K562 (cell line): ENCODE results near the gene ABHD14A. TPM values are rescaled to one million over a fixed set of nuclear protein-coding genes. Genes with fewer than 3 reads are reported as not detected.
A peak's percentile ranks its signal among the peaks of the same experiment; 100 is the strongest.

Source experiments
- BACH1 ChIP-seq: fragments of 200-800 bp; sonication (Bioruptor generic); IDR thresholded peaks from 2 replicates; pipeline ENCODE4 v1.6.1; 2016; ENCODE audit warnings: missing genetic modification characterization, missing compliant biosample characterization
- CBX1 ChIP-seq: sonication (generic); IDR thresholded peaks from 2 replicates; pipeline ENCODE4 v1.6.1; 2016; ENCODE audit warnings: antibody characterized with exemption, low read depth, mild to moderate bottlenecking
- CBX5 ChIP-seq: IDR thresholded peaks from 2 replicates; pipeline ENCODE4 v1.6.1; 2014; ENCODE audit warnings: low read depth, borderline replicate concordance
- CTBP1 ChIP-seq: fragments of 450-650 bp; IDR thresholded peaks from 2 replicates; pipeline ENCODE4 v1.6.1; 2016; ENCODE audit warnings: borderline replicate concordance
- DNMT1 ChIP-seq: fragments of 450-650 bp; IDR thresholded peaks from 2 replicates; pipeline ENCODE4 v1.6.1; 2016; ENCODE audit warnings: antibody characterized with exemption, mild to moderate bottlenecking
- GABPB2 ChIP-seq: fragments of 250-450 bp; sonication (Bioruptor Pico); conservative IDR thresholded peaks from 2 replicates; pipeline ENCODE4 v1.5.1; 2021; ENCODE audit warnings: mild to moderate bottlenecking
- GTF2F1 ChIP-seq: IDR thresholded peaks from 2 replicates; pipeline ENCODE4 v1.6.1; 2011; ENCODE audit warnings: low read depth, low read length, improper control_type of control experiment
- HMGN3 ChIP-seq: IDR thresholded peaks from 2 replicates; pipeline ENCODE4 v1.6.1; 2011; ENCODE audit warnings: borderline replicate concordance, low read depth, mild to moderate bottlenecking, mixed read lengths, low read length; ENCODE audit not compliant: insufficient read length; ENCODE audit errors: extremely low read depth
- HNRNPH1 ChIP-seq: fragments of 200-400 bp; formaldehyde crosslinking; optimal IDR thresholded peaks from 2 replicates; pipeline ENCODE3; 2017; ENCODE audit warnings: low read depth, mild to moderate bottlenecking, low read length, moderate library complexity
- JUNB ChIP-seq: fragments of 450-650 bp; formaldehyde crosslinking; conservative IDR thresholded peaks from 2 replicates; pipeline ENCODE4 v1.4.0; 2020; ENCODE audit warnings: mild to moderate bottlenecking
- KDM2B ChIP-seq: fragments of 250-450 bp; sonication (Bioruptor Pico); IDR thresholded peaks from 2 replicates; pipeline ENCODE4 v1.8.0; 2021; ENCODE audit warnings: mild to moderate bottlenecking, moderate library complexity
- KLF6 ChIP-seq: fragments of 250-450 bp; sonication (Bioruptor Pico); IDR thresholded peaks from 2 replicates; pipeline ENCODE4 v1.4.0; 2020; ENCODE audit warnings: mild to moderate bottlenecking, moderate library complexity, borderline replicate concordance
- LEF1 ChIP-seq: fragments of 450-650 bp; IDR thresholded peaks from 2 replicates; pipeline ENCODE4 v1.6.1; 2016; ENCODE audit warnings: mild to moderate bottlenecking
- MCM3 ChIP-seq: fragments of 450-650 bp; IDR thresholded peaks from 2 replicates; pipeline ENCODE4 v1.6.1; 2016
- MIER1 ChIP-seq: fragments of 450-650 bp; IDR thresholded peaks from 2 replicates; pipeline ENCODE4 v1.6.1; 2016; ENCODE audit warnings: antibody characterized with exemption, mild to moderate bottlenecking, low read depth
- NONO ChIP-seq, 2 experiments: fragments of 200-400 bp in 1 of 2; fragments of 450-650 bp in 1 of 2; formaldehyde crosslinking in 1 of 2; IDR thresholded peaks; 2 replicates each; pipeline ENCODE4 v1.6.1; 2017; ENCODE audit warnings: low read depth in 2 of 2, mild to moderate bottlenecking in 2 of 2, moderate library complexity in 2 of 2, low read length in 1 of 2
- RUNX1 ChIP-seq: sonication (generic); IDR thresholded peaks from 2 replicates; pipeline ENCODE4 v1.6.1; 2016; ENCODE audit warnings: antibody characterized with exemption, low read depth
- ZNF134 ChIP-seq: fragments of 250-450 bp; sonication (Bioruptor Pico); conservative IDR thresholded peaks from 2 replicates; pipeline ENCODE4 v1.4.0; 2020
- ZNF311 ChIP-seq: fragments of 250-450 bp; sonication (Bioruptor Pico); IDR thresholded peaks from 2 replicates; pipeline ENCODE4 v1.4.0; 2020; ENCODE audit warnings: mild to moderate bottlenecking, moderate library complexity
- polyA plus RNA-seq, 8 experiments: library from polyadenylated mRNA; depleted of rRNA in 4 of 8; stranded (reverse) in 5 of 8; unstranded in 3 of 8; fragments of >200 nt; fragmentation: Nextera tagmentation in 2 of 8; fragmentation: Illumina TruSeq in 1 of 8; extraction: Ambion mirVana in 2 of 8; extraction: Trizol in 1 of 8; gene quantifications; 2 replicates each; pipeline versions ENCODE4 v1.2.1 to v1.2.3, GENCODE V29; 2011 to 2014; ENCODE audit warnings: inconsistent platforms in 1 of 8, missing spikeins in 1 of 8
- total RNA-seq, 7 experiments: library from RNA; depleted of rRNA in 6 of 7; stranded (reverse); fragments of >200 nt in 6 of 7; fragmentation: Illumina TruSeq in 2 of 7; extraction: Trizol in 2 of 7; gene quantifications; 2 replicates each; pipeline versions ENCODE4 v1.2.1 to v1.2.3, GENCODE V29; 2011 to 2021; ENCODE audit warnings: low replicate concordance in 1 of 7
- TF ChIP-seq, protein P1 (sequence below), 2 experiments: IDR thresholded peaks; 2 replicates each; pipeline ENCODE4 v1.6.1; 2011; ENCODE audit warnings: borderline replicate concordance in 1 of 2, control low read depth in 1 of 2, low read depth in 1 of 2, low read length in 1 of 2, mild to moderate bottlenecking in 1 of 2, mixed read lengths in 1 of 2, moderate library complexity in 1 of 2; ENCODE audit not compliant: insufficient read depth in 1 of 2, insufficient read length in 1 of 2, poor library complexity in 1 of 2, severe bottlenecking in 1 of 2; ENCODE audit errors: extremely low read depth in 1 of 2
- TF ChIP-seq, protein P2 (sequence below): fragments of 450-650 bp; IDR thresholded peaks from 2 replicates; pipeline ENCODE4 v1.6.1; 2016; ENCODE audit warnings: low read depth, mild to moderate bottlenecking, moderate library complexity
- TF ChIP-seq, protein P3 (sequence below): fragments of 450-650 bp; formaldehyde crosslinking; IDR thresholded peaks from 2 replicates; pipeline ENCODE4 v1.4.0; 2020; ENCODE audit warnings: mild to moderate bottlenecking, moderate library complexity

Gene ABHD14A
- total and polyA plus RNA-seq, 9 of the 15 experiments (the other 6 are each of a cell fraction or from before 2014, with no cell fraction given) = 0.90 to 10.5 (median 8.3) TPM

DNA sequence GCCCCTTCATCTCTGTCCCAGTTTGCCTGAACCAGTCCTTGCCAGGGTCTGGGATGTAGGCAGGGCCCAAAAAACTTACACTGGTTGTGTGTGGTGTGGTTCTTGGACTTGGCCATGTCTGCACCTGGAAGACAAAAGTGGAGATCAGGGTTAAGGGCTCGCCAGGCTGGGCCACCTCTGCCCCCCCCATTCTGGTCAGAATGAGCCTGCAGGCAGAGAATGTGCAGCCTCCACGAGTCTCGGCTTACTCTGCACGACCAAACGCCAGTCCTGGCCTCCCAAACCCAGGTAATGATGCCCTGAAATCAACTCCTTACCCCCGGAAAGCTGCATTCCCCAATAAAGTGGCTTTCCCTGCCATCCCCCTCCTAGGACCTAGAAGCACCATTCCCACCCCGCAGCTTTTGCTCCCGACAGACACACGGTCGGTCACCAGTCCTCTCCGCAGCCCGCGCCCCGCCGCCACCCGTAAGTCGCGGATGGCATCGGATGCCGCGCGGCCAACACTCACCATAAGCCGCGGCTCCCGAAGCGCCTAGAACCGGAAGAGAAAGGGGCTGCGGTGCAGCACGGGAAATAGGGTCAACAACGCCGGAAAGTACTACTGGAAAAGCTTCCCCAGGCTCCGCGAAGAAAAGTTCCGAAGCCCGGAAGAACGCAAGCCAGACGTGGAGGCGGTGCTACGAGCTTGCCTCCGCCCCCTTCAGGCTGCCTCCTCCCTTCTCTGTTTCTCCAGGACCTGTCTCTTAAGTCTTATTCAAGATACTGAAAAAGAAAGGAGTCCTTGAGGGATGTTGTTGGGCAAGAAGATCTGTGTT is 20.7 kb downstream of the ABHD14A start, which contains the start of gene RPL29 (continued):
- TF ChIP-seq RUNX1 (no peak), LEF1 (no peak), MIER1 (no peak), ZNF311 (no peak), KLF6 (CRISPR knock-in tag) (no peak), HMGN3 (no peak), DNMT1 (no peak), KDM2B (CRISPR knock-in tag) (no peak), JUNB (no peak), CBX5 (no peak), NONO (IDR thresholded peaks at IDR 0.05; ENCODE audit: low read depth in 2 of 2, low read length in 1 of 2) (no peak), HNRNPH1 (no peak), GTF2F1 (peak; percentile 92), BACH1 (tag) (no peak), GABPB2 (no peak), CTBP1 (peak; percentile 42; the same call in 1 of the 2 replicates), MCM3 (no peak), ZNF134 (CRISPR knock-in tag) (no peak), CBX1 (peak; percentile 78)
- TF ChIP-seq, protein P1, sequence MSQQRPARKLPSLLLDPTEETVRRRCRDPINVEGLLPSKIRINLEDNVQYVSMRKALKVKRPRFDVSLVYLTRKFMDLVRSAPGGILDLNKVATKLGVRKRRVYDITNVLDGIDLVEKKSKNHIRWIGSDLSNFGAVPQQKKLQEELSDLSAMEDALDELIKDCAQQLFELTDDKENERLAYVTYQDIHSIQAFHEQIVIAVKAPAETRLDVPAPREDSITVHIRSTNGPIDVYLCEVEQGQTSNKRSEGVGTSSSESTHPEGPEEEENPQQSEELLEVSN (IDR thresholded peaks at IDR 0.05; ENCODE audit: borderline replicate concordance in 1 of 2, extremely low read depth in 1 of 2, insufficient read depth in 1 of 2, insufficient read length in 1 of 2, low read depth in 1 of 2, low read length in 1 of 2, poor library complexity in 1 of 2, severe bottlenecking in 1 of 2) = no peak
- TF ChIP-seq, protein P2, sequence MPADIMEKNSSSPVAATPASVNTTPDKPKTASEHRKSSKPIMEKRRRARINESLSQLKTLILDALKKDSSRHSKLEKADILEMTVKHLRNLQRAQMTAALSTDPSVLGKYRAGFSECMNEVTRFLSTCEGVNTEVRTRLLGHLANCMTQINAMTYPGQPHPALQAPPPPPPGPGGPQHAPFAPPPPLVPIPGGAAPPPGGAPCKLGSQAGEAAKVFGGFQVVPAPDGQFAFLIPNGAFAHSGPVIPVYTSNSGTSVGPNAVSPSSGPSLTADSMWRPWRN = no peak
- TF ChIP-seq, protein P3, sequence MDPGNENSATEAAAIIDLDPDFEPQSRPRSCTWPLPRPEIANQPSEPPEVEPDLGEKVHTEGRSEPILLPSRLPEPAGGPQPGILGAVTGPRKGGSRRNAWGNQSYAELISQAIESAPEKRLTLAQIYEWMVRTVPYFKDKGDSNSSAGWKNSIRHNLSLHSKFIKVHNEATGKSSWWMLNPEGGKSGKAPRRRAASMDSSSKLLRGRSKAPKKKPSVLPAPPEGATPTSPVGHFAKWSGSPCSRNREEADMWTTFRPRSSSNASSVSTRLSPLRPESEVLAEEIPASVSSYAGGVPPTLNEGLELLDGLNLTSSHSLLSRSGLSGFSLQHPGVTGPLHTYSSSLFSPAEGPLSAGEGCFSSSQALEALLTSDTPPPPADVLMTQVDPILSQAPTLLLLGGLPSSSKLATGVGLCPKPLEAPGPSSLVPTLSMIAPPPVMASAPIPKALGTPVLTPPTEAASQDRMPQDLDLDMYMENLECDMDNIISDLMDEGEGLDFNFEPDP = peak; percentile 61; the same call in 1 of the 2 replicates
